ENCODE measurements around the gene HMGN2.
"Not testable (repeated sequence)": the region's sequence is repeated elsewhere in the genome, so short reads cannot be mapped to it uniquely, and the experiment has no call there.

The HMGN2 gene

GRCh38 chr1:26477446-26478152 is 5.4 kb downstream of the HMGN2 start:
- no peak for DNase-seq

GRCh38 chr1:26478159-26478558 is 5.9 kb downstream of the HMGN2 start:
- no peak for DNase-seq

DNA sequence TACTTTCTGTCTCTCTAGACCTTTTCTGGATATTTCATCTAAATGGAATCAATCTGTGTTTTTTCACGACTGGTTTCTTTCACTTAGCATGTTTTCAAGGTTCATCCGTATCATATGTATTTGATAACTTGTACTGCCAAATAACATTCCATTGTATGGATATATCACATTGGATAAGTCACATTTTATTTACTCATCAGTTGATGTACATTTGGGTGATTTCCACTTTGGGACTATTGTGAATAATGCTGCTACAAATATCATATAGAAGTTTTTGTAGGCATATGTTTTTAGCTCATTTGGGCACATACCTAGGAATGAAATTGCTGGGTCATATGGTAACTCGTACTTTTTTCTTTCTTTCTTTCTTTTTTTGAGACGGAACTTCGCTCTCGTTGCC is 6.7 kb downstream of the HMGN2 start:
- DNase-seq = no peak

- DNase-seq = no peak
Observed at GRCh38 chr1:26482921-26483320, 10.7 kb downstream of the HMGN2 start.

DNA sequence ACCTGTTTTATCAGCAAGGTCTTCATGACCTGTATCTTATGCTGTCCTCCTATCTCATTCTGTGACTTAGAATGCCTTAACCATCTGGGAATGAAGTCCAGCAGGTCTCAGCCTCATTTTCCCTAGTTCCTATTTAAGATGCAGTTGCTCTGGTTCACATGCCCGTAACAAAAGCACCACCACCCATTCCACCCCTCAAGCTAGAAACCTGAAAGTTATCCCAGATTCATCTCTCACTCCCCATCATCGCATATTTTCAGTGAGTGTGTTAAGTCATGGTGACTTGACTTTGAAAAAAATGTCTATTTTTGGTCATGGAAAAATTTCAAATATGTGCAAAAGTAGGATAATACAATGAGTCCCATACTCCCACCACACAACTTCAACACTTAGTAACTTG is 11.7 kb downstream of the HMGN2 start:
- DNase-seq = no peak

DNA sequence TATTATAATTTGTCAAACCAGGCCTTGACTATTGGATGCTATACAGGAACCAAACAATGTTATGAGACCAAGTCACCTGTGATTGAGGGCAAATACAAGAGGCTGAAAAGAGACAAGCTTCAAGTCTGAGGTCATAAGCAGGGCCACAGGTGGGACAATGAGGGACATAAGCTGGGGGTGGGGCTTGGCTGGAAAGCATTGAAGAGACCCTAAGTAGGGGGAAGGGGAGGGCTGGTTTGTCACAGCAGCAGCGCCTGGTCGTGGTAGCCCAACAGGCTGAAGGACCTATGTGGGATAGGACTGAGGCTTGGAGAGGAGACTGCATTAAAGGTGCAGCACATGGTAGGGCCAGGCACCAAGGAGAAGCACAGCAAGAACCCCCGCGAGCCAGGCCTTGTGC is 17.9 kb downstream of the HMGN2 start:
- no peak for DNase-seq

DNA sequence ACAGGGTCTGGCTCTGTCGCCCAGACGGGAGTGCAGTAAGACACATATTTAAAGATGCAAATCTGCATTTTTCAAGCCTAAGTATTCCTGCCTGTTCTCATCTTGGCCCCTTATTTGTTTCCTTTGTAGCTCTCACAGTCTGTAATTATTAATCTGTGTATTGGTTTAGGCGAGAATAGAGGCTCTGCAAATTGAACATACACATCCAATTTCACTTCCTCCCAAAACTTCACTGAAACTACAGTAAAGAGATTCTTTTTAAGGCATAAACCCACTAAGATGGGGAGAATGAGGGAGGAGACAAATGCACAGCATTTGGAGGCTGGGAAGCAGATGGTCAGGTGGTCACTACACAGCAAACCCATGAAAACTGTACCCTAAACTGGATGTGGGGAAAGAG is 21.0 kb downstream of the HMGN2 start:
- DNase-seq = no peak

GRCh38 chr1:26493938-26494337 is 21.7 kb downstream of the HMGN2 start:
- DNase-seq = no peak

DNA sequence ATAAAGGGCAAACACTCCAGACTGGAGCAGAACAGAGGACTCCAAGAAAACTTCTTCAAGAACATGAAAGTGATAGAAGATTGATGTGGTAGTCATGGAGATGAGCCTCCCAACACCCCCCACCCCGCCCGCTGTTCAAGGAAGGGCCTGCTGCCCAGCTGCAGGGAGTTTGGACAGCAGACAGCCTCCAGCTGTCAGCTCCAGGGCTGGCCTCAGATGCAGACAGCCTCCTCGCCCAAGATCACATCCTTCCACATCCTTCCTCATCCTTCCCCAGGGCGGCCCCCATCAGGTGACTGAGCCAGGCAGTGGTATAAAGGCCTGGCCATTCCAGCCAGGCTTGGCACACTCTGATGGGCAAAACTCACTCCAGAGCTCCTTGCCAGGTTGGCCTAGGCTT is 24.6 kb downstream of the HMGN2 start:
- no peak for DNase-seq

DNA sequence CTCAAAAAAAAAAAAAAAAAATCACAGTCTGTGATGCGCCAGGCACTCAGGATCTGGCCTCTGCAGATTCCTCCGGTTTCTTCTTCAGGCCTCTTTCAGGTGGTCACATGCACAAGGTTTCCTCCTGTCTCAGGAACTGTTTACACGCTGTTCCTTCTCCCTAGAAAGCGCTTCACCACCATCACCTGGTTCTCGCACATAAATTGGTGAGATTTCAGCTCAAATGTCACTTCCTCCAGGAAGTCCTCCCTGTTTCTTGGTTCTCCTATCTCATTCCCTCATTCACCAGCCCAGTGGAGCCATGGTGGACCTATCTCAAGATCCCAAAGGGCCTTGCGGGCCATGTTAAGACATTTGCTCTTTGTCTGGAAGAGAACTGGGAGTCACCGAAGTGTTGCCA is 26.7 kb downstream of the HMGN2 start:
- DNase-seq = no peak

DNA sequence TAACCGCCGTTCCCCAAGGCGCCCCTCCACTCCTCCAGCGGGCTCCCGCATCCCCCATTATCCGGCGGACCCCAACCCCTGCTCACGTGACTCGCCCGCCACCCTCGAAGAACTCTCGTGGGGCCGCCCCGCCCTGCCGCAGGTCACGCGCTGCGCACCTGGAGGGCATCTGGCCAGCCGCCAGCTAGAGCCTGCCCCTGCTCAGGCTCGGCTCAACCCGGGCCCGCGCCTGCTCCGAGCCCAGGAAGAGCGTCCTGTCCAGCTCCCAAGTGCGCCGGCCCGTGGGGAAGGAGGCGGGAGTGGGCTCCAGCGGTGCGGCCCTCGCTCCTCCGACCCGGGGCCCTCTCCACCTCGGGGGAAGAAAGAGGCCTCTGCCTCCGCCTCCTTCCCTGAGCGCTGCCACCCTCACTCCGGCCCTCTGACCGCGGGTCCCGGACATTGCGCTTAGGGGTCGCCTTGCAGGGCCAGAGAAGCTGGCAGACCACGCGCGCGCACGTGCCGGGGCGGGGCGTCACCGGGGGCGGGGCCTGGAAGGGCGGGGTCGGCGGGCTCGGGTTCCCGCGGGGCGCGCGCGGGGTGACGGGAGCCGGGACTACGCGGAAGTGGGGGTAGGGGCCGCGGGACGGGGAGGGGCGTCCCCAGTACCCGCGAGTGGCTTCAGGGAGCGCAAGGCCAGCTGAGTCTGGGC is 28.4 kb downstream of the HMGN2 start:
- peak; percentile 93 for DNase-seq

DNA sequence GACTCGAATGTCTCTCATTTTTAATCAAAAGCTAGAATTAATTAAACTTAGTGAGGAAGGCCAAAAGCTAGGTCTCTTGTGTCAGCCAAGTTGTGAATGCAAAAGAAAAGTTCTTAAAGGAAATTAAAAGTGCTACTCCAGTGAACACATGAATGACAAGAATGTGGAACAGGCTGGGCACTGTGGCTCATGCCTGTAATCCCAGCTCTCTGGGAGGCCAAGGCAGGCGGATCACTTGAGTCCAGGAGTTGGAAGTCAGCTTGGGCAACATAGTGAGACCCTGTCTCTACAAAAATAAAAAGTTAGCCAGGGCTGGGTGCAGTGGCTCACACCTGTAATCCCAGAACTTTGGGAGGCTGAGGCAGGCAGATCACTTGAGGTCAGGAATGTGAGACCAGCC is 38.5 kb downstream of the HMGN2 start:
- not testable (repeated sequence) for DNase-seq

DNA sequence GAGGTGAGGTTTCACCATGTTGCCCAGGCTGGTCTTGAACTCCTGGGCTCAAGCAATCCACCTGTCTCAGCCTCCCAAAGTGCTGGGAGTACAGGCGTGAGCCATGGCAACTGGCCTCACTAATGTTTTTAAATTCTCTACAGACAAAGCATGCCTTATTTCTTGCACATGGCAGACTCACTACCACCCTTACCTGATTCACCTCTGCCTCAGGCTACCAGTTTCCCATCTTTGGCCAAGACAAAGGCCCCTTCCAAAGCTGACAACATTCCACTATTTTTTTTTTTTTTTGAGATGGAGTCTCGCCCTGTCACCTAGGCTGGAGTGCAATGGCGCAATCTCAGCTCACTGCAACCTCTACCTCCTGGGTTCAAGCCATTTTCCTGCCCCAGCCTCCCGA is 43.6 kb downstream of the HMGN2 start:
- DNase-seq = not testable (repeated sequence)

GRCh38 chr1:26516987-26517765 is 44.9 kb downstream of the HMGN2 start:
- no peak for DNase-seq

- DNase-seq = no peak
Observed at GRCh38 chr1:26517766-26518049, 45.5 kb downstream of the HMGN2 start.

DNA sequence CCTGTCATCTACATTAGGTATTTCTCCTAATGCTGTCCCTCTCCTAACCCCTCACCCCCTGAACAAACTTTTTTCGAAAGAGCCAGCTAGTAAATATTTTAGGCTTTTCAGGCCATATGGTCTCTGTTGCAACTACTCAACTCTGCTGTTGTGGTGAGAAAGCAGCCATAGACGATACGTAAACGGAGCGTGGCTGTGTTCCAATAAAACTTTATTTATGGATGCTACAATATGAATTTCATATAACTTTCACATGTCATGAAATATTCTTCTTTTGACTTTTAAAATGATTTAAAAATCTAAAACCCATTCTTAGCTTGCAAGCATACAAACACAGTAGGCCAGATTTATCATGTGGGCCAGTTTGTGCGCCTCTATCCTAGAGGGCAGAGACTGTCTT is 46.1 kb downstream of the HMGN2 start:
- no peak for DNase-seq

DNA sequence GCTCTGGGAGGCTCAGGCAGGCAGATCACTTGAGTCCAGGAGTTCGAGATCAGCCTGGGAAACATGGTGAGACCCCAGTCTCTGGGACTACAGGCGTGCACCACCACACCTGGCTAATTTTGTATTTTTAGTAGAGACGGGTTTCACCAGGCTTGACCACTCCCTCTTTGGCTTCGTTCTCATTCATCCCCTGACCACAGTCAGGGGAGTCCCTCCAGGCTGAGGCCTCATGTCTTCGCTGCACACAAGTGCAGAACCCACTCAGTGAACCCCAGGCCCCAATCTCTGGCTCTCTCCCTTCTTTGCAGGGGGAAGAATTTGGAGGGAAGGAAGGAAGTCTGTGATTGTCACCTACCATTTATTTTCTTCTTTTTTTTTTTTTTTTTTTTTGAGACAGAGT is 48.1 kb downstream of the HMGN2 start:
- DNase-seq = no peak

GRCh38 chr1:26521669-26522030 is 49.4 kb downstream of the HMGN2 start:
- no peak for DNase-seq

- DNase-seq = no peak
Observed at GRCh38 chr1:26522073-26522472, 49.8 kb downstream of the HMGN2 start.

DNA sequence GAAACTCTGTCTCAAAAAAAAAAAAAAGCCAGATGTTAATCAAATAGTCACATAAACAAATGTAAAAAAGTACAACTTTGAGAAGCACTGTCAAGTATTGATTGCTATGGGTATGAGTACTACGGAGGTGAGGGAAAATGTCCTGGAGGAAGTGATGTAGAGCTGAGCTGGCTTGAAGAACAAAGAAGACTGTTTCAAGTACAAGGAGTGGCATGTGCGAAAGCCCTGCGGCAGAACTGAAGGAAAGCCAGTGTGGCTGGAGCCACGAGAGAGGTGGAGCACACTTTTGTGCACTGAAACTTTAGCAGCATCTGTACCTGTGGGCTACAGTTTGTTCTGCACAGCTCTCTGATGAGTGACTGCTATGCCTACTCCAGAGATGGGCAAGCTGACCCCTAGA is 51.9 kb downstream of the HMGN2 start:
- DNase-seq = no peak

Measured in activated CD4-positive, alpha-beta T cell treated with anti-CD3 and anti-CD28 coated beads, Interleukin-2, amount 50 U/mL, for 16 hours (primary cell).